C4-2B (cell line): ENCODE data around the gene SLC34A1.

ENCODE experiments used
- H3K27ac ChIP-seq: fragments of 450-650 bp; 2 replicates; pipeline ENCODE4 v1.5.1; 2017
- ZFX ChIP-seq: fragments of 450-650 bp; IDR thresholded peaks from 2 replicates; pipeline ENCODE4 v1.6.1; 2017
- TF ChIP-seq, protein P1 (sequence below): fragments of 450-650 bp; conservative IDR thresholded peaks from 2 replicates; pipeline ENCODE4 v1.5.1; 2017; ENCODE audit warnings: mild to moderate bottlenecking

The SLC34A1 gene, protein sequence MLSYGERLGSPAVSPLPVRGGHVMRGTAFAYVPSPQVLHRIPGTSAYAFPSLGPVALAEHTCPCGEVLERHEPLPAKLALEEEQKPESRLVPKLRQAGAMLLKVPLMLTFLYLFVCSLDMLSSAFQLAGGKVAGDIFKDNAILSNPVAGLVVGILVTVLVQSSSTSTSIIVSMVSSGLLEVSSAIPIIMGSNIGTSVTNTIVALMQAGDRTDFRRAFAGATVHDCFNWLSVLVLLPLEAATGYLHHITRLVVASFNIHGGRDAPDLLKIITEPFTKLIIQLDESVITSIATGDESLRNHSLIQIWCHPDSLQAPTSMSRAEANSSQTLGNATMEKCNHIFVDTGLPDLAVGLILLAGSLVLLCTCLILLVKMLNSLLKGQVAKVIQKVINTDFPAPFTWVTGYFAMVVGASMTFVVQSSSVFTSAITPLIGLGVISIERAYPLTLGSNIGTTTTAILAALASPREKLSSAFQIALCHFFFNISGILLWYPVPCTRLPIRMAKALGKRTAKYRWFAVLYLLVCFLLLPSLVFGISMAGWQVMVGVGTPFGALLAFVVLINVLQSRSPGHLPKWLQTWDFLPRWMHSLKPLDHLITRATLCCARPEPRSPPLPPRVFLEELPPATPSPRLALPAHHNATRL

DNA sequence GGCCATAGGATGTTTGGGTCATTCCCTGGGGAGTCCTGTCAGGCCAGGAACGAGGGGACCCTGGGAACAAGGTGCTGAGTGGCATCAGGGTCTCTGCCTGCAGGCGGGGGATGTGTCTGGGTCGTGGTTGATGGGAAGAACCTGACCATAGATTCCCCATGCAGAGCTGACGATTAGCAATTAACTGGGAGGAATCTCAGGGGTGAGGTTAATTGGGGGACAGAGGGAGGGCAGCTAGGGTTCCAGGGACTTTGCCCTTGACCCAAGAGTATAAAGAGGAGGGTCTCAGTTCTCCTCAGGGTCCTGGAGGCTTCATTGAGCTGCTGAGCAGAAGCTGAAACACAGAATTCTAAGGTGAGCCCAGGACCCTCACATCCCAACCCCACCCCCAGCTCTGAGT lies at the start of gene SLC34A1:
SLC34A1 (plus strand) TSS at position 301 of the 400 bp plus-strand sequence. CDS start 1,308 bp downstream, outside the sequence.
- H3K27ac ChIP-seq = no peak within 1 kb of the TSS
- TF ChIP-seq, protein P1, sequence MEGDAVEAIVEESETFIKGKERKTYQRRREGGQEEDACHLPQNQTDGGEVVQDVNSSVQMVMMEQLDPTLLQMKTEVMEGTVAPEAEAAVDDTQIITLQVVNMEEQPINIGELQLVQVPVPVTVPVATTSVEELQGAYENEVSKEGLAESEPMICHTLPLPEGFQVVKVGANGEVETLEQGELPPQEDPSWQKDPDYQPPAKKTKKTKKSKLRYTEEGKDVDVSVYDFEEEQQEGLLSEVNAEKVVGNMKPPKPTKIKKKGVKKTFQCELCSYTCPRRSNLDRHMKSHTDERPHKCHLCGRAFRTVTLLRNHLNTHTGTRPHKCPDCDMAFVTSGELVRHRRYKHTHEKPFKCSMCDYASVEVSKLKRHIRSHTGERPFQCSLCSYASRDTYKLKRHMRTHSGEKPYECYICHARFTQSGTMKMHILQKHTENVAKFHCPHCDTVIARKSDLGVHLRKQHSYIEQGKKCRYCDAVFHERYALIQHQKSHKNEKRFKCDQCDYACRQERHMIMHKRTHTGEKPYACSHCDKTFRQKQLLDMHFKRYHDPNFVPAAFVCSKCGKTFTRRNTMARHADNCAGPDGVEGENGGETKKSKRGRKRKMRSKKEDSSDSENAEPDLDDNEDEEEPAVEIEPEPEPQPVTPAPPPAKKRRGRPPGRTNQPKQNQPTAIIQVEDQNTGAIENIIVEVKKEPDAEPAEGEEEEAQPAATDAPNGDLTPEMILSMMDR = no peak
- no peak for TF ChIP-seq ZFX

DNA sequence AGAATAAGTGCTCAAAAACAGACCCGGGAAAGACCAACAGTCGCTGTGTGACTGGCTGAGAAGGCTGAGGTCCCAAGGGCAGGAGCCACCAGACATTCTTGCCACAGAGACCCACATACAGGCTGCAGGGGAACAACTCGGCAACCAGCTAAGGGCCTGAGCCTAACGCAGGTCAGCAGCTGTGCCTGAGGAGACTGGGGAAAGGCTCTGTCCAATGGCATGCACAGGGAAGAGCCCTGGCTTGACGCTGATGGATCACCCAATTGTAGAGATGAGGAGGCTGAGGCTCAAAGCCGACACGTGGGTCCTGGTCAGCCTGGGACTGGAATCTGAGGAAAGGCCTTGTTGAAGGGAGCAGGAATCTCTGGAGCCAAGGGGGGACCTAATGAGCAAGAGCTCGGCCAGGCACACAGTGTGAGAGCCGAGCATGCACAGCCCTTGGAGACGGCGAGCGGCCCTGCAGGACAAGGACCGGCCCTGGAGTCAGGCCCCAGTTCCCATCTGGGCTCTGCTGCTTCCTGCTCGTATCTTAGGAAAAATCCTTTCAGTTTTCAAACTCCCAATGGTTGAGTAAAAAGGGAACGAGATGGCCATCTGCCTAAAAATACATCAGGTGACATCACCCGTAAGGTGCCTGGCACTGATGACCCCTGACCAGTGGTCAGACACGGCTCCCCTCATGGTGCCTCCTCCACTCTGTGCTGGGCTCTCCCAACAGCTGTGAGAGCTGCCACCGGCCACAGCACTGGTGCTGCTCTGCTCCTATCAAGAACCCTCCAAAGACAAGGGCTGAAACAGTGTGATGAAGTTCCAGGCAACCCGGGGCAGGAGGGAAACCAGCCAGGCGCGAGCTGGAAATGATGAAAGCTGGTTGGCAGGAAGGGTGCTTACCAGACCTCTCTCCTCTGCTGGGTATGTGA lies 49.2 kb upstream of the SLC34A1 start:
- TF ChIP-seq ZFX = no peak
- TF ChIP-seq, protein P1 = no peak
- H3K27ac ChIP-seq = no peak overlapping the region

DNA sequence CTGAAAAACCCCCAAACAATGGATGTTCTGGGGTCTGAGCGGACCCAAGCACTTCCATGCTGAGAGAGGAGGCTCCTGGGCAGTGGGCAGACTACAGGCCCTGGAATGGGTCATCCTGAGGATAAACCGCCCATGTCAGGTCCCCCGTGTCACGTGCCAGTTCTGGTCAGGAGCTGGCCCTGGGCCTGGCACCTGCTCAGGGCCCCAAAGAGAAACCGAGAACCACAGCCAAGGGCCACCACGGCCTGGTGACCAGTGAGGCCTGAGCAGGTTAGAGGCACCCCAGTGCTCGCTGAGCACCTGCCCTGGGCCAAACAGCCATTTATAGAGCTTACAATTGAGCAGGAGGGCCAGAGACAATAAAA lies 48.6 kb upstream of the SLC34A1 start:
- TF ChIP-seq, protein P1 = no peak
- no peak for TF ChIP-seq ZFX
- H3K27ac ChIP-seq = no peak overlapping the region

DNA sequence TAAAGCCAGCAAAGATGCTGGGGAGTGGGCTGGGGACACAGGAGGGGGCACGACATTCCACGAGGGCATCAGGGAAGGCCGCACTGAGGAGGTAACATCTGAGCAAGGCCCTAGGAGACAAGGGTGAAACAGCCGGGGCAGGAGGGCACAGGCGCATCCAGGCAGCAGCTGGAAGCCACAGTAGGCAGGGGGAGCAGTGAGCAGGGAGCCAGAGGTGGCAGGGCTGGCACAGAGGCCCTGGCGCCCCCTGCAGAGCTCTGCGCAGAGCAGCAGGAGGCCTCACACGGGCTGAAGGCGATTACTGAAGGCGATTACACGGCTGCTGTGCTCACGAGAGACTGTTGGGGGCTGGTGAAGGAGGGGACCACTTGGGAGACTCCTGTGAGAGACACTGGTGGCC lies 48.1 kb upstream of the SLC34A1 start:
- no peak overlapping the region for H3K27ac ChIP-seq
- TF ChIP-seq, protein P1 = no peak
- no peak for TF ChIP-seq ZFX

DNA sequence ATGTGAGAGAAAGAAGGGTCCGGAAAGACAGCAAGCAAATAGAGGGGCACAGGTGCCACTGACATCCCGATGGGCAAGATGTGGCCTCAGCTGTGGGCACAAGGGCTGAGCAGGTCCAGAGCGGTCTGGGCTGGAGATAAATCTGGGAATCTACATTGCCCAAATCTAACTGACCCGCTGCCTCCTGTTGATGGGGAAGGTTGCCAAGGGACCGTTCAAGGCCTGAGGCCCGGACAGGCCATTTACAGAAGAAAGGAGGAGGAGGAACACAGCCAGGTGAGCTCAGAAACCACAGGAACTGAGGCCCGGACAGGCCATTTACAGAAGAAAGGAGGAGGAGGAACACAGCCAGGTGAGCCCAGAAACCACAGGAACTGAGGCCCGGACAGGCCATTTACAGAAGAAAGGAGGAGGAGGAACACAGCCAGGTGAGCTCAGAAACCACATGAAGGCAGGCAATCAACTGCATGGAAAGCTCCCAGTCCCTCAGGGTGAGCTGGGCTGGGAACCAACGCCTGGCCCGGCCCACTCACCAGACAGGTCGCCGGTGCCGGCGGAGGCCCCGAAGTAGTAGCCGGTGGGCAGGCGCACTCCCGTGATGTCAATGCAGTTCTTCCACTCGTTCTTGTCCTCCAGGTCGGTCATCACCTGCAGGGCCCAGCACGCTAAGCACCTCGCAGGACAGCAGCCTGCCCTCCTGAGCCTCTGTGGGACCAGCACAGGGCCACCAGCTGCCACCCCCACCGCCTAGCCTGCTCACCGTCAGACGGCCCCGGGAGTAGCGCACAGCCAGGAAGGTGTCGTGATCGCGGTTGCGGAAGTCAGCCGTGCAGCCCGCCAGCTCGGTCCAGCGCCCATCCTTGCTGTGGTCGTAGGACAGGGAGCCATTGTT lies 47.4 kb upstream of the SLC34A1 start:
- TF ChIP-seq, protein P1 = no peak
- no peak for TF ChIP-seq ZFX
- no peak overlapping the region for H3K27ac ChIP-seq

DNA sequence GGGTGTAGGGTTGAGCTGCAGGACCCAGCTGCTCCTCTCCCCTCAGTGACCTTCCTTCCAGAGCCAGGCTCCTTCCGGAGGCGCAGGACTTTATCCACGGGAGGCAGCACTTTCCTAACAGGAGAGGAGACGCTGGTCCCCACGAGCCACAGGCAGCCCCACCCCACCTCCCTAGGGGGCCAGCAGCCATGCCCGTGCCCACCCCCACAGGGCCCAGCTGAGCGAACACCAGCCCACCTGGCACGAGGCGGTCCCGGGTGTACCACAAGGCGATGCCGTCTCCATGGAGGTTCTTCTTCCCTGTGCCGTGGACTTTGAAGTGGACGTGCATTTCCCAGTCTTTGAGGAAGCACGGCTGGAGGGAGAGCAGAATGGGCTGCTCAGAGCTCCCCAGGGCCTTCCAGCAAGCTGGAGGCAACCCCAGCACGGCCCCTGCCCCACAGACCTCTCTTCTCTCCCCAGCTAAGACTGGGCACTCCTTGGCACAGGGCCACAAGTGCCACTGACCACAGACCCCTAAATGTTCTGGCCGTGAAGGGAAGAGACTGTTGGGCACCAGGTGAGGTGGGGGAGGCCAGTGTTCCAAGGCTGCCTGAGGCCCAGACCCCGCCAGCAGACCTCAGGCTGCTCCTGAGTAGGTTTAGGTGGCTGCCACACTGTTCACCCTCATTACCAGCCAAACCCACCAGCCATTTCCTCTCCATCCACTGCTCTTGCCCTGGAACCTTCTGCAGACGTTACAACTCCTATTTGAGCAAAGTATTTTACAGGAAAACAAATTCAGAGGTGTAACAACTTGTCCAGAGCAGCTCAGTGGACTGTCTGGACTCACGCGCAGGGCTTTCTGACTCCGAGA lies 45.8 kb upstream of the SLC34A1 start:
- peak overlapping the region; percentile 37 for H3K27ac ChIP-seq
- TF ChIP-seq, protein P1 = no peak
- TF ChIP-seq ZFX = no peak
